Loucy (cell line): ENCODE results near the gene CST3.

ENCODE experiments used
- EZH2phosphoT487 ChIP-seq: fragments of 200-600 bp; IDR thresholded peaks from 2 replicates; pipeline ENCODE4 v1.6.1; 2018; ENCODE audit warnings: antibody characterized with exemption, mild to moderate bottlenecking, moderate library complexity, borderline replicate concordance
- TF ChIP-seq, protein P1 (sequence below): fragments of 200-600 bp; sonication (generic); conservative IDR thresholded peaks from 2 replicates; pipeline ENCODE4 v1.5.1; 2014; ENCODE audit warnings: mild to moderate bottlenecking, antibody characterized with exemption, low read length

GRCh38 chr20:23684261-23684660 lies 46.5 kb upstream of the CST3 start:
- TF ChIP-seq, protein P1, sequence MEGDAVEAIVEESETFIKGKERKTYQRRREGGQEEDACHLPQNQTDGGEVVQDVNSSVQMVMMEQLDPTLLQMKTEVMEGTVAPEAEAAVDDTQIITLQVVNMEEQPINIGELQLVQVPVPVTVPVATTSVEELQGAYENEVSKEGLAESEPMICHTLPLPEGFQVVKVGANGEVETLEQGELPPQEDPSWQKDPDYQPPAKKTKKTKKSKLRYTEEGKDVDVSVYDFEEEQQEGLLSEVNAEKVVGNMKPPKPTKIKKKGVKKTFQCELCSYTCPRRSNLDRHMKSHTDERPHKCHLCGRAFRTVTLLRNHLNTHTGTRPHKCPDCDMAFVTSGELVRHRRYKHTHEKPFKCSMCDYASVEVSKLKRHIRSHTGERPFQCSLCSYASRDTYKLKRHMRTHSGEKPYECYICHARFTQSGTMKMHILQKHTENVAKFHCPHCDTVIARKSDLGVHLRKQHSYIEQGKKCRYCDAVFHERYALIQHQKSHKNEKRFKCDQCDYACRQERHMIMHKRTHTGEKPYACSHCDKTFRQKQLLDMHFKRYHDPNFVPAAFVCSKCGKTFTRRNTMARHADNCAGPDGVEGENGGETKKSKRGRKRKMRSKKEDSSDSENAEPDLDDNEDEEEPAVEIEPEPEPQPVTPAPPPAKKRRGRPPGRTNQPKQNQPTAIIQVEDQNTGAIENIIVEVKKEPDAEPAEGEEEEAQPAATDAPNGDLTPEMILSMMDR: no peak
- TF ChIP-seq EZH2phosphoT487: no peak
